Hepatocyte (in vitro differentiated cells): ENCODE measurements around the gene DPT. TPM values are rescaled to one million over a fixed set of nuclear protein-coding genes. Genes with fewer than 3 reads are reported as not detected.

Experiments used
- DNase-seq: peaks from one replicate; pipeline ENCODE4 v3.0.0-alpha.2; 2016; ENCODE audit warnings: low spot score
- H2AFZ ChIP-seq: fragments of 200-600 bp; sonication (generic); 2 replicates; pipeline ENCODE4 v1.6.0; 2016; ENCODE audit warnings: antibody characterized with exemption, mild to moderate bottlenecking
- H3K27ac ChIP-seq: fragments of 200-600 bp; sonication (generic); 2 replicates; pipeline ENCODE4 v1.5.1; 2016; ENCODE audit warnings: mild to moderate bottlenecking
- H3K27me3 ChIP-seq: fragments of 200-600 bp; sonication (generic); 2 replicates; pipeline ENCODE4 v1.6.1; 2016
- H3K36me3 ChIP-seq: fragments of 200-600 bp; sonication (generic); replicated peaks from 2 replicates; pipeline ENCODE4 v1.5.1; 2016; ENCODE audit warnings: low read depth; ENCODE audit not compliant: insufficient read depth
- H3K4me1 ChIP-seq: fragments of 200-600 bp; sonication (generic); 2 replicates; pipeline ENCODE4 v1.5.1; 2016; ENCODE audit warnings: mild to moderate bottlenecking, moderate library complexity; ENCODE audit not compliant: insufficient read depth
- H3K4me2 ChIP-seq: fragments of 200-600 bp; sonication (generic); 2 replicates; pipeline ENCODE4 v1.6.0; 2016
- H3K4me3 ChIP-seq: fragments of 200-600 bp; sonication (generic); 2 replicates; pipeline ENCODE4 v1.5.1; 2016; ENCODE audit warnings: mild to moderate bottlenecking
- H3K79me2 ChIP-seq: fragments of 200-600 bp; sonication (generic); 2 replicates; pipeline ENCODE4 v1.6.0; 2017; ENCODE audit warnings: mild to moderate bottlenecking
- H3K9me2 ChIP-seq: fragments of 200-600 bp; sonication (generic); replicated peaks from 2 replicates; pipeline ENCODE4 v1.6.0; 2017; ENCODE audit warnings: mild to moderate bottlenecking; ENCODE audit not compliant: insufficient read depth
- H3K9me3 ChIP-seq: fragments of 200-600 bp; sonication (generic); 2 replicates; pipeline ENCODE4 v1.5.1; 2016; ENCODE audit warnings: low read depth, mild to moderate bottlenecking
- H4K20me1 ChIP-seq: fragments of 200-600 bp; sonication (generic); 2 replicates; pipeline ENCODE4 v1.6.0; 2016; ENCODE audit warnings: mild to moderate bottlenecking; ENCODE audit not compliant: insufficient read depth, poor library complexity, severe bottlenecking
- EZH2 ChIP-seq: fragments of 200-600 bp; sonication (generic); IDR thresholded peaks from 2 replicates; pipeline ENCODE4 v1.6.1; 2016; ENCODE audit warnings: antibody characterized with exemption, mild to moderate bottlenecking, borderline replicate concordance
- EZH2phosphoT487 ChIP-seq: fragments of 200-600 bp; sonication (generic); IDR thresholded peaks from one replicate; pipeline ENCODE4 v1.6.1; 2018; ENCODE audit warnings: antibody characterized with exemption, mild to moderate bottlenecking, low read depth, moderate library complexity; ENCODE audit not compliant: unreplicated experiment, severe bottlenecking
- WGBS: methylation state at CpG from one replicate; pipeline ENCODE4 v1.1.6; 2016; ENCODE audit warnings: low lambda C conversion rate; ENCODE audit errors: missing lambda C conversion rate; 5-methylcytosine and 5-hydroxymethylcytosine counted together
- polyA plus RNA-seq: library from polyadenylated mRNA; unstranded; fragments of >200 nt; fragmentation: Nextera tagmentation; extraction: Ambion mirVana; gene quantifications from 2 replicates; pipeline ENCODE4 v1.2.1, GENCODE V29; 2016
- total RNA-seq: library from RNA; depleted of rRNA; stranded (reverse); fragments of >200 nt; gene quantifications from 2 replicates; pipeline ENCODE4 v1.2.3, GENCODE V29; 2014
- TF ChIP-seq, protein P1 (sequence below): fragments of 200-600 bp; sonication (generic); IDR thresholded peaks from 2 replicates; pipeline ENCODE4 v1.5.1; 2016; ENCODE audit warnings: antibody characterized with exemption, mild to moderate bottlenecking; ENCODE audit not compliant: poor library complexity

DPT gene
- total and polyA plus RNA-seq, 2 experiments from 2014 or later: 8.2 to 12.5 TPM

DNA sequence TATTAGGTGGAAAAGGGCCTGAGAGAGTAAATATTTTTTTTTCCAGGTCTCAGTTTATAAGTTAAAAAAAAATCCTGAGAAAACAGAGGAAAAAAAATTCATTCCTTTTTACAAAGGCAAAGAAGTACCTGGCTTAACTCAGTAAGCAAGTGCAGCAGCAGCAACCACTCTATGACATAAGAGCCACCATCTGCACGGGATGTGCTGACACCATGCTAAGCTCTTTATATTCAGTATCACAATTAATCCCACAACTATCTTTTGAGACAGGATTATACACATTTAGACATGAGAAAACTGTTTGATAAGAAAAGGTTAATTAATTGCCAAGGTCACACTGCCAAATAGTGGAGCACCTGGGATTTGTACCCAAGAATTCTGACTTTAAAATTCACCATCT is 13.4 kb upstream of the DPT start:
- Histone ChIP-seq H3K27ac (no peak overlapping the region), H3K4me3 (no peak overlapping the region), H3K4me2 (no peak overlapping the region), H3K27me3 (no peaks in the 10 kb centered on the region), H3K9me2 (no peaks in the 10 kb centered on the region), H3K4me1 (peaks cover 8% of the 10 kb centered on the region), H2AFZ (no peak overlapping the region), H3K79me2 (no peaks in the 10 kb centered on the region), H4K20me1 (no peaks in the 10 kb centered on the region), H3K9me3 (no peaks in the 10 kb centered on the region), H3K36me3 (no peaks in the 10 kb centered on the region)
- no peak for DNase-seq
- 59% methylated on average over 1 of the region's 1 CpG for WGBS
- TF ChIP-seq EZH2phosphoT487 (no peak), EZH2 (no peak)
- TF ChIP-seq, protein P1, sequence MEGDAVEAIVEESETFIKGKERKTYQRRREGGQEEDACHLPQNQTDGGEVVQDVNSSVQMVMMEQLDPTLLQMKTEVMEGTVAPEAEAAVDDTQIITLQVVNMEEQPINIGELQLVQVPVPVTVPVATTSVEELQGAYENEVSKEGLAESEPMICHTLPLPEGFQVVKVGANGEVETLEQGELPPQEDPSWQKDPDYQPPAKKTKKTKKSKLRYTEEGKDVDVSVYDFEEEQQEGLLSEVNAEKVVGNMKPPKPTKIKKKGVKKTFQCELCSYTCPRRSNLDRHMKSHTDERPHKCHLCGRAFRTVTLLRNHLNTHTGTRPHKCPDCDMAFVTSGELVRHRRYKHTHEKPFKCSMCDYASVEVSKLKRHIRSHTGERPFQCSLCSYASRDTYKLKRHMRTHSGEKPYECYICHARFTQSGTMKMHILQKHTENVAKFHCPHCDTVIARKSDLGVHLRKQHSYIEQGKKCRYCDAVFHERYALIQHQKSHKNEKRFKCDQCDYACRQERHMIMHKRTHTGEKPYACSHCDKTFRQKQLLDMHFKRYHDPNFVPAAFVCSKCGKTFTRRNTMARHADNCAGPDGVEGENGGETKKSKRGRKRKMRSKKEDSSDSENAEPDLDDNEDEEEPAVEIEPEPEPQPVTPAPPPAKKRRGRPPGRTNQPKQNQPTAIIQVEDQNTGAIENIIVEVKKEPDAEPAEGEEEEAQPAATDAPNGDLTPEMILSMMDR: no peak

DNA sequence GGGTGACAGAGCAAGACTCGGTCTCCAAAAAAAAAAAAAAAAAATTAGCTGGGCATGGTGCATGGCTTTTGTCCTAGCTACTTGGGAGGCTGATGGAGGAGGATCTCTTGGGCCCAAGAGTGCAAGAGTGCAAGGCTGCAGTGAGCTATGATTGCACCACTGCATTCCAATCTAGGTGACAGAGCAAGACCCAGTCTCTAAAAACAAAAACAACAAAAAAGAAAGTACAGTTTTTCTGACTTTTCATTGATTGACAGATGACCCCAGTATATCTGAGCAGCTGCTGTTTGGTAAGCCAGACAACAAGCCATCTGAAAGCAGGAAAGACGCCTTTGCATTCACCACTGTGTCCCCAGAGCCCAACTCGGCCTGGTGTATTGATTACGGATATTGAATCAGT is 10.9 kb upstream of the DPT start:
- Histone ChIP-seq H3K9me2 (no peaks in the 10 kb centered on the region), H3K79me2 (no peaks in the 10 kb centered on the region), H3K27ac (no peak overlapping the region), H3K4me3 (no peak overlapping the region), H3K4me1 (peaks cover 21% of the 10 kb centered on the region), H3K9me3 (no peaks in the 10 kb centered on the region), H2AFZ (no peak overlapping the region), H3K27me3 (no peaks in the 10 kb centered on the region), H4K20me1 (no peaks in the 10 kb centered on the region), H3K36me3 (no peaks in the 10 kb centered on the region), H3K4me2 (no peak overlapping the region)
- TF ChIP-seq, protein P1: no peak
- TF ChIP-seq EZH2phosphoT487 (no peak), EZH2 (no peak)
- 97% methylated on average over 4 of the region's 4 CpGs for WGBS
- DNase-seq: no peak

DNA sequence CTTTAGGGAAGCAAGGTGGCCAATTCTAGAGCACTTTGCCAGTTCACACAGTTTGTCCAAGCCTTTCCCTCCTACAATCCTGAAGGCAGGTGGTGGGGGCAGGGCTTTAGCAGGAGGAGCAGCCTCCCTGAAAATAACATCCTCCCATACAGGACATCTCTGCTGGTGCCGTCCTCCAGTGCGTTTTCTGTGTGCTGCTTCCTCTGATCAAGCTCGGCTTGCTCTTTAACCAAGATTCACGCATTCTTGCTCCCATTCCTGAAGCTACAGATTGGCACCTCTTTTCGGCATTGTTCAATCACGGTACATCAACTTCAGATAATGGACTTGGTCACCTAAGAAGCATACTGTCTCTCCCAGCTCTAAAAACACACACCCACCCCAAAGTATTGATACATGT is 7.5 kb upstream of the DPT start:
- 74% methylated on average over 6 of the region's 6 CpGs for WGBS
- H3K27me3 ChIP-seq: no peaks in the 10 kb centered on the region

More for the DNA sequence above, 7.5 kb upstream of the DPT start:
- Histone ChIP-seq H3K4me2 (no peak overlapping the region), H3K9me3 (no peaks in the 10 kb centered on the region), H3K4me3 (no peak overlapping the region), H3K79me2 (no peaks in the 10 kb centered on the region), H3K27ac (no peak overlapping the region), H2AFZ (no peak overlapping the region), H3K4me1 (peaks cover 21% of the 10 kb centered on the region), H3K9me2 (no peaks in the 10 kb centered on the region), H4K20me1 (no peaks in the 10 kb centered on the region), H3K36me3 (no peaks in the 10 kb centered on the region)
- no peak for DNase-seq
- no peak for TF ChIP-seq EZH2phosphoT487
- TF ChIP-seq, protein P1: no peak
- no peak for TF ChIP-seq EZH2
